GM21576 (cell line): ENCODE measurements around the gene HCN2.
"Not testable (repeated sequence)": the region's sequence is repeated elsewhere in the genome, so short reads cannot be mapped to it uniquely, and the experiment has no call there.

Experiments used
- ATAC-seq: cut with Tn5 transposase; IDR thresholded peaks from one replicate; pipeline ENCODE4 v1.9.1; 2021; ENCODE audit warnings: mild to moderate bottlenecking, moderate library complexity; ENCODE audit not compliant: unreplicated experiment

The HCN2 gene

GRCh38 chr19:584240-585001, 5.3 kb upstream of the HCN2 start:
- no peak for ATAC-seq

GRCh38 chr19:585146-585545, 4.5 kb upstream of the HCN2 start:
- not testable (repeated sequence) for ATAC-seq

GRCh38 chr19:585551-586110, 4.0 kb upstream of the HCN2 start:
- ATAC-seq = no peak

- ATAC-seq = no peak
These were observed 1.5 kb upstream of the HCN2 start for GRCh38 chr19:588093-588740.

- no peak for ATAC-seq
These were observed 664 bp upstream of the HCN2 start for GRCh38 chr19:588741-589692.

- ATAC-seq = no peak
These were observed 690 bp downstream of the HCN2 start for GRCh38 chr19:590396-590745.

GRCh38 chr19:590750-591098, 1.0 kb downstream of the HCN2 start:
- no peak for ATAC-seq

GRCh38 chr19:591099-591958, 1.6 kb downstream of the HCN2 start:
- ATAC-seq = no peak

GRCh38 chr19:592101-592500, 2.4 kb downstream of the HCN2 start:
- no peak for ATAC-seq

- ATAC-seq = no peak
These were observed 3.4 kb downstream of the HCN2 start for GRCh38 chr19:593055-593454.

- ATAC-seq = no peak
These were observed 3.8 kb downstream of the HCN2 start for GRCh38 chr19:593505-593904.

- ATAC-seq = no peak
These were observed 4.7 kb downstream of the HCN2 start for GRCh38 chr19:594265-594870.

GRCh38 chr19:595326-596262, 5.9 kb downstream of the HCN2 start:
- no peak for ATAC-seq

- no peak for ATAC-seq
These were observed 6.6 kb downstream of the HCN2 start for GRCh38 chr19:596263-596655.

GRCh38 chr19:597406-598315, 8.0 kb downstream of the HCN2 start:
- ATAC-seq = no peak

- no peak for ATAC-seq
These were observed 11.6 kb downstream of the HCN2 start for GRCh38 chr19:601310-601709.

- no peak for ATAC-seq
These were observed 12.1 kb downstream of the HCN2 start for GRCh38 chr19:601790-602189.
